AML-193 (cell line): ENCODE results near the gene CDHR2.
"Not testable (repeated sequence)": the region's sequence is repeated elsewhere in the genome, so short reads cannot be mapped to it uniquely, and the experiment has no call there.

Experiments used
- DNase-seq, 2 experiments: peaks; one replicate each; lab custom pipeline; 2025; lab: John Stamatoyannopoulos, UW

CDHR2 gene

GRCh38 chr5:176540956-176541337 lies 8.2 kb upstream of the CDHR2 start:
- no peak for DNase-seq

- peak; percentile 64 to 68 for DNase-seq
Measured at GRCh38 chr5:176541338-176542134, 7.6 kb upstream of the CDHR2 start.

- DNase-seq: no peak
Measured at GRCh38 chr5:176542135-176542595, 7.0 kb upstream of the CDHR2 start.

- DNase-seq: peak; percentile 19 to 31
Measured at GRCh38 chr5:176542596-176543427, 6.3 kb upstream of the CDHR2 start.

- peak; percentile 57 to 62 for DNase-seq
Measured at GRCh38 chr5:176543428-176544182, 5.5 kb upstream of the CDHR2 start.

- DNase-seq: no peak
Measured at GRCh38 chr5:176545388-176545736, 3.8 kb upstream of the CDHR2 start.

GRCh38 chr5:176545737-176546509 lies 3.2 kb upstream of the CDHR2 start:
- no peak for DNase-seq

- peak; percentile 4 to 11 for DNase-seq
Measured at GRCh38 chr5:176547802-176548201, 1.3 kb upstream of the CDHR2 start.

- no peak for DNase-seq
Measured at GRCh38 chr5:176549871-176550270, 729 bp downstream of the CDHR2 start.

- peak in 1 of 2 experiments; percentile 17 for DNase-seq
Measured at GRCh38 chr5:176550275-176550831, 1.2 kb downstream of the CDHR2 start.

- DNase-seq: not testable (repeated sequence)
Measured at GRCh38 chr5:176550937-176551336, 1.8 kb downstream of the CDHR2 start.

GRCh38 chr5:176552332-176552869 lies 3.3 kb downstream of the CDHR2 start:
- DNase-seq: no peak

GRCh38 chr5:176553260-176554085 lies 4.3 kb downstream of the CDHR2 start:
- no peak for DNase-seq

GRCh38 chr5:176557846-176558245 lies 8.7 kb downstream of the CDHR2 start:
- DNase-seq: no peak

GRCh38 chr5:176559683-176560082 lies 10.5 kb downstream of the CDHR2 start:
- no peak for DNase-seq

- DNase-seq: no peak
Measured at GRCh38 chr5:176560364-176560763, 11.2 kb downstream of the CDHR2 start.

- no peak for DNase-seq
Measured at GRCh38 chr5:176561259-176561658, 12.1 kb downstream of the CDHR2 start.

GRCh38 chr5:176562189-176562588 lies 13.0 kb downstream of the CDHR2 start:
- no peak for DNase-seq

GRCh38 chr5:176564002-176564401 lies 14.9 kb downstream of the CDHR2 start:
- no peak for DNase-seq

GRCh38 chr5:176565760-176566288 lies 16.7 kb downstream of the CDHR2 start:
- DNase-seq: no peak
